Measurements from ENCODE around the gene ODF4. TPM values are rescaled to one million over a fixed set of nuclear protein-coding genes. Genes with fewer than 3 reads are reported as not detected.
A peak's percentile ranks its signal among the peaks of the same experiment; 100 is the strongest.

Gene ODF4
- polyA plus RNA-seq, 1 experiment = not detected

- CTCF ChIA-PET = interaction anchor here (0.9 to 2.4 kb wide), 11 partner anchors 8 to 240 kb away, joined by 3 to 15 read pairs (median 5); no protein-coding TSS in a partner anchor
- Histone ChIP-seq H3K27me3 (ENCODE audit: control insufficient read depth, insufficient read depth, low read length) (no peaks in the 10 kb centered on the region), H3K9me3 (ENCODE audit: control insufficient read depth, insufficient read depth, low read length) (no peaks in the 10 kb centered on the region; the same call in 1 of the 2 replicates), H3K27ac (ENCODE audit: low read depth, low read length) (no peak overlapping the region), H3K4me3 (ENCODE audit: low read depth, low read length) (no peak overlapping the region)
- POLR2A ChIA-PET = no interaction called here
- TF ChIP-seq CTCF (IDR thresholded peaks at IDR 0.05; ENCODE audit: low read depth, low read length) = no peak
- DNase-seq (ENCODE audit: low read depth, low spot score) = no peak
Observed at GRCh38 chr17:8300226-8300625, 39.4 kb upstream of the ODF4 start.

- no peak overlapping the region for H3K4me3 ChIP-seq (ENCODE audit: low read depth, low read length)
- H3K27ac ChIP-seq (ENCODE audit: low read depth, low read length) = no peak overlapping the region
- H3K9me3 ChIP-seq (ENCODE audit: control insufficient read depth, insufficient read depth, low read length) = no peaks in the 10 kb centered on the region; the same call in 1 of the 2 replicates
- DNase-seq (ENCODE audit: low read depth, low spot score) = no peak
- TF ChIP-seq CTCF (IDR thresholded peaks at IDR 0.05; ENCODE audit: low read depth, low read length) = peak; percentile 90
- H3K27me3 ChIP-seq (ENCODE audit: control insufficient read depth, insufficient read depth, low read length) = no peaks in the 10 kb centered on the region
- ChIA-PET CTCF (interaction anchor here (0.7 to 2.4 kb wide), 20 partner anchors 8 to 240 kb away, joined by 3 to 15 read pairs (median 4); partner anchors contain the start of genes AURKB and PFAS), POLR2A (no interaction called here)
Observed at GRCh38 chr17:8300627-8301242, 38.9 kb upstream of the ODF4 start.

GRCh38 chr17:8310601-8311123 is 29.0 kb upstream of the ODF4 start:
- no peak for TF ChIP-seq CTCF (IDR thresholded peaks at IDR 0.05; ENCODE audit: low read depth, low read length)
- Histone ChIP-seq H3K27ac (ENCODE audit: low read depth, low read length) (no peak overlapping the region), H3K4me3 (ENCODE audit: low read depth, low read length) (no peak overlapping the region), H3K27me3 (ENCODE audit: control insufficient read depth, insufficient read depth, low read length) (peaks cover 52% of the 10 kb centered on the region), H3K9me3 (ENCODE audit: control insufficient read depth, insufficient read depth, low read length) (no peaks in the 10 kb centered on the region)
- CTCF ChIA-PET = no interaction called here
- DNase-seq (ENCODE audit: low read depth, low spot score) = no peak
- POLR2A ChIA-PET = no interaction called here

- DNase-seq (ENCODE audit: low read depth, low spot score) = no peak
- ChIA-PET POLR2A (no interaction called here), CTCF (no interaction called here)
- Histone ChIP-seq H3K4me3 (ENCODE audit: low read depth, low read length) (no peak overlapping the region), H3K27me3 (ENCODE audit: control insufficient read depth, insufficient read depth, low read length) (peaks cover 57% of the 10 kb centered on the region), H3K9me3 (ENCODE audit: control insufficient read depth, insufficient read depth, low read length) (no peaks in the 10 kb centered on the region), H3K27ac (ENCODE audit: low read depth, low read length) (no peak overlapping the region)
- no peak for TF ChIP-seq CTCF (IDR thresholded peaks at IDR 0.05; ENCODE audit: low read depth, low read length)
Observed at GRCh38 chr17:8311131-8311790, 28.4 kb upstream of the ODF4 start.

- Histone ChIP-seq H3K27ac (ENCODE audit: low read depth, low read length) (no peak overlapping the region), H3K4me3 (ENCODE audit: low read depth, low read length) (no peak overlapping the region), H3K9me3 (ENCODE audit: control insufficient read depth, insufficient read depth, low read length) (no peaks in the 10 kb centered on the region), H3K27me3 (ENCODE audit: control insufficient read depth, insufficient read depth, low read length) (peaks cover 63% of the 10 kb centered on the region)
- CTCF ChIA-PET = no interaction called here
- TF ChIP-seq CTCF (IDR thresholded peaks at IDR 0.05; ENCODE audit: low read depth, low read length) = no peak
- DNase-seq (ENCODE audit: low read depth, low spot score) = no peak
- POLR2A ChIA-PET = interaction anchor here (0.6 kb wide), 1 partner anchor 42 kb away, joined by 3 read pairs; no protein-coding TSS in a partner anchor
Observed at GRCh38 chr17:8312251-8312650, 27.4 kb upstream of the ODF4 start.

Measured in AG04450 (cell line).